ENCODE measurements around the gene RBM33. TPM values are rescaled to one million over a fixed set of nuclear protein-coding genes. Genes with fewer than 3 reads are reported as not detected.

RBM33 gene
- total RNA-seq, 4 donors from 2014 or later: 27.0 to 34.5 (median 32.6) TPM

- no peak overlapping the region for H3K4me3 ChIP-seq
- H3K27ac ChIP-seq (replicated peaks in 1 of 4): no peak overlapping the region
- WGBS: 87% methylated on average over 17 of the region's 17 CpGs
- intact Hi-C loops (cut with DNase I): no loop called here
- H3K36me3 ChIP-seq: no peaks in the 10 kb centered on the region
- no peaks in the 10 kb centered on the region for H3K4me1 ChIP-seq
- TF ChIP-seq CTCF (IDR thresholded peaks at IDR 0.05): no peak
- no peak for TF ChIP-seq POLR2AphosphoS5 (IDR thresholded peaks at IDR 0.05)
- TF ChIP-seq EP300 (IDR thresholded peaks at IDR 0.05): no peak
- no peak for TF ChIP-seq POLR2A (IDR thresholded peaks at IDR 0.05; ENCODE audit: low read depth)
- H3K27me3 ChIP-seq: peaks cover 0 to 57% (median 0%) of the 10 kb centered on the region in 4 donors
- no peaks in the 10 kb centered on the region for H3K9me3 ChIP-seq
- no peak for DNase-seq (ENCODE audit: extremely low spot score)
Observed at GRCh38 chr7:155824227-155824886, 179.9 kb downstream of the RBM33 start.

- Histone ChIP-seq H3K4me3 (no peak overlapping the region), H3K27me3 (peaks cover 0 to 55% (median 0%) of the 10 kb centered on the region in 4 donors), H3K4me1 (no peaks in the 10 kb centered on the region), H3K27ac (replicated peaks in 1 of 4) (no peak overlapping the region), H3K9me3 (no peaks in the 10 kb centered on the region), H3K36me3 (no peaks in the 10 kb centered on the region)
- DNase-seq (ENCODE audit: extremely low spot score): no peak
- intact Hi-C loops (cut with DNase I): no loop called here
- no peak for TF ChIP-seq CTCF (IDR thresholded peaks at IDR 0.05)
- TF ChIP-seq EP300 (IDR thresholded peaks at IDR 0.05): no peak
- no peak for TF ChIP-seq POLR2A (IDR thresholded peaks at IDR 0.05; ENCODE audit: low read depth)
- no peak for TF ChIP-seq POLR2AphosphoS5 (IDR thresholded peaks at IDR 0.05)
- 34% methylated on average over 3 of the region's 3 CpGs for WGBS
Observed at GRCh38 chr7:155825336-155825735, 180.9 kb downstream of the RBM33 start.

GRCh38 chr7:155829796-155830470, 185.5 kb downstream of the RBM33 start:
- no peak overlapping the region for H3K4me3 ChIP-seq
- TF ChIP-seq EP300 (IDR thresholded peaks at IDR 0.05) (no peak), POLR2A (IDR thresholded peaks at IDR 0.05; ENCODE audit: low read depth) (no peak)
- H3K9me3 ChIP-seq: no peaks in the 10 kb centered on the region
- 73% methylated on average over 17 of the region's 17 CpGs for WGBS
- DNase-seq (ENCODE audit: extremely low spot score): no peak
- no peaks in the 10 kb centered on the region for H3K36me3 ChIP-seq
- H3K4me1 ChIP-seq: no peaks in the 10 kb centered on the region
- no peak overlapping the region for H3K27ac ChIP-seq (replicated peaks in 1 of 4)
- peaks cover 0 to 57% (median 0%) of the 10 kb centered on the region in 4 donors for H3K27me3 ChIP-seq
- intact Hi-C loops (cut with DNase I): no loop called here

Other genes with a start within 250 kb of the RBM33 start
- under 1 TPM in 1 of 4 donors, not detected in 3; 0.06 TPM for gene EN2, start 186.5 kb upstream of the RBM33 start, total RNA-seq
- gene CNPY1, start 98.1 kb upstream of the RBM33 start, total RNA-seq: not detected
- not detected for gene SHH, start 167.8 kb downstream of the RBM33 start, total RNA-seq

Measured in esophagus muscularis mucosa (tissue), 4 donors.